Smooth muscle cell of the umbilical artery (primary cell): ENCODE data around the gene AKNAD1. TPM values are rescaled to one million over a fixed set of nuclear protein-coding genes. Genes with fewer than 3 reads are reported as not detected.

Experiments
- total RNA-seq: library from RNA; depleted of rRNA; stranded (reverse); fragments of >200 nt; gene quantifications from 2 replicates; pipeline ENCODE4 v1.2.3, GENCODE V29; 2014

Gene AKNAD1, protein sequence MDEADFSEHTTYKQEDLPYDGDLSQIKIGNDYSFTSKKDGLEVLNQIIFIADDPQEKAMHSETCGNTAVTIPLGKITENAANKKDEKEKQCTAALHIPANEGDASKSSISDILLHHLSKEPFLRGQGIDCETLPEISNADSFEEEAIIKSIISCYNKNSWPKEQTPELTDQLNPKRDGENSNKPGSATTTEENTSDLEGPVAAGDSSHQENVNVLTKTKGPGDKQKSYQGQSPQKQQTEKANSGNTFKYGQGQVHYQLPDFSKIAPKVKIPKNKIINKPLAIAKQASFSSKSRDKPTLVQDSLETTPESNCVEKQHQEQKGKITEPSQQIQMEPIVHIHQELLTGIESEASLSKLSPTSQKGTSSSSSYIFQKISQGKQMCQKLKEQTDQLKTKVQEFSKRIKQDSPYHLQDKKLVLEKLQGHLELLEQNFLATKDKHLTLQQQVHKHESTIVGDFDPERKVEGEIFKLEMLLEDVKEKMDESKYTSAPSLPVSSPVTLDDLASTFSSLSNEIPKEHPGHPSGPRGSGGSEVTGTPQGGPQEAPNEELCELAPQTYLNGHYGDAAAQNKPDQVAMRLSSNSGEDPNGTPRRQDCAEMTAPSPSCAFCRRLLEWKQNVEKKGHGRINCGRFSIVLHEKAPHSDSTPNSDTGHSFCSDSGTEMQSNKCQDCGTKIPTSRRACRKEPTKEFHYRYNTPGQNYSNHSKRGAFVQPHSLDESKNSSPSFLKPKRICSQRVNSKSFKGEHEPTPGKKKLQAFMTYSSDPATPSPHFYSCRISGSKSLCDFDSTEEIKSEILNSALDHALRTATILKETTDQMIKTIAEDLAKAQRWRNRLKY
- not detected in 2 replicates for total RNA-seq

DNA sequence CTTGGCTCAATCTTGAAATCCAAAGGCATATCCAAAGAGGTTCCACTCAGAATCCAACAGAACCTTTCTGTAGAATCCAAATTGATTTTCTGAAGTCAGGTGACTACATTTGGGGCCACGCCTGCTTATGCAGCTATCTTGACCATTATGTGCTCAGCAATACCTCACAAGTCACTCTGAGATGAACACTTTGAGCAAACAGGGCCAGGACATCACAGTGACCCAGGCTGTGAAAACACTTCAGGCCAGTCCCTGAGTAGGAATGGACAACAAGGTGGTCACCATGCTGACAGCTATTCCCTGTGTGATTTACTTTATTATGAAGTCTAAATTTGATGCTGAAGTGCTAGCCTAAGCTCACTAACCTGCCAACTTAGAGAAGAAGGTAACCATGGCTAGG is at the start of gene AKNAD1:
Gene AKNAD1 (minus strand): TSS at position 101 of the 400 bp plus-strand sequence. CDS start 4,430 bp downstream, outside the sequence.

Other genes with a start within 250 kb of the AKNAD1 start
- 2.1 and 3.0 TPM in 2 replicates for gene HENMT1, start 196.0 kb downstream of the AKNAD1 start, total RNA-seq
- 11.9 and 14.5 TPM in 2 replicates for gene PRPF38B, start 164.8 kb downstream of the AKNAD1 start, total RNA-seq
- gene FNDC7, start 144.2 kb downstream of the AKNAD1 start, total RNA-seq, result 0.14 and 0.30 TPM in 2 replicates
- gene STXBP3, start 110.4 kb downstream of the AKNAD1 start, total RNA-seq, result 60.6 and 88.8 TPM in 2 replicates
- gene GPSM2, start 19.9 kb upstream of the AKNAD1 start, total RNA-seq, result 6.5 and 18.7 TPM in 2 replicates
- gene CLCC1, start 106.4 kb upstream of the AKNAD1 start, total RNA-seq, result 58.2 and 73.0 TPM in 2 replicates
- gene WDR47, start 185.0 kb upstream of the AKNAD1 start, total RNA-seq, result 17.2 and 23.8 TPM in 2 replicates
- gene TAF13, start 218.9 kb upstream of the AKNAD1 start, total RNA-seq, result 172 and 200 TPM in 2 replicates
- gene TMEM167B, start 233.7 kb upstream of the AKNAD1 start, total RNA-seq, result 33.0 and 40.7 TPM in 2 replicates